Measurements from ENCODE around the gene PRR22. TPM values are rescaled to one million over a fixed set of nuclear protein-coding genes. Genes with fewer than 3 reads are reported as not detected.
A peak's percentile ranks its signal among the peaks of the same experiment; 100 is the strongest.

The PRR22 gene
- total and polyA plus RNA-seq, 9 of the 15 experiments (the other 6 are each of a cell fraction or from before 2014, with no cell fraction given) = 0.03 to 12.0 (median 2.0) TPM; not detected in 1

DNA sequence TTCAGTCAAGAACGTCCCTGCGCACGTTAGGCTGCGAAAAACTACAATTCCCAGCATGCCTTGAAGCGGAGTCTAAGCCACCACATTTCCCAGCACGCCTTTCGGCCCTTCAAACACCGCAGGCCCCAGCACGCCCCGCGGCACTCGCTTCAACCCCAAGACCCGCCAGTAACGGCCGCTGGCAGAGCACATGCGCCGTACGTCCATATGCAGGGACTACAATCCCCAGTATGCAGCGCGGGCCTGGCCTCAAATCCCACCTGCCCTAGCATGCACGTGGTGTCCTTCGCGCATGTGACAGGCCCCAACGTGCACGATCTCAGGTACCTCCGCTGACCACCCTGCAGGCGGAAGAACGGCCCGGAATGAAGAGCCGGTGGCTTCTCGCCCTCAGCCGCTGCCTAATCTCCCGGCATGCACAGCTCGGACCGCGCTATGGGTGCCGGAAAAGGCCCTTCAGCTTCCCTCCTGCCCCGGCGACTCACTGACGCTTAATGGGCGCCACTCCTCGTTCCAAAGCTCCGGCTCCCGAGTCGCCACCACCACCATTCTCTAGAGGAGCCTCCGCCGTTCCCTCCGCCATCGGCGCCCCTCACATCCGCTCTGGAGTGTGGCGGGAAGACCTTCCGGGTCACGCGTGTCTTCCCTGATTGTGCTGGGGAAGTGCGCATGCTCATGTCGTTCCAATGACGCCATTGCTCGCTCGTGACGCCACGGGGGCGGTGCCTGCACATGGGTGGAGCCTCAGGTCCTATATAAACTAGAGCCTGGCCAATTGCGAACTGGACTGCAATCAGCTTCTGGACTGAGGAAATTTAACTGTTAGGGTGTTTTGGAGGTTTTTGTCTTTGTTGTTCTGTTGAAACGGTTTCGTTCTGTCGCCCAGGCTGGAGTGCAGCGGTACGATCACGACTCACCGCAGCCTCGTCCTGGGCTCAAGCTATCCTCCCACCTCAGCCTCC lies 6.3 kb upstream of the PRR22 start, which contains the start of gene DUS3L (continued):
- TF ChIP-seq, protein P1, sequence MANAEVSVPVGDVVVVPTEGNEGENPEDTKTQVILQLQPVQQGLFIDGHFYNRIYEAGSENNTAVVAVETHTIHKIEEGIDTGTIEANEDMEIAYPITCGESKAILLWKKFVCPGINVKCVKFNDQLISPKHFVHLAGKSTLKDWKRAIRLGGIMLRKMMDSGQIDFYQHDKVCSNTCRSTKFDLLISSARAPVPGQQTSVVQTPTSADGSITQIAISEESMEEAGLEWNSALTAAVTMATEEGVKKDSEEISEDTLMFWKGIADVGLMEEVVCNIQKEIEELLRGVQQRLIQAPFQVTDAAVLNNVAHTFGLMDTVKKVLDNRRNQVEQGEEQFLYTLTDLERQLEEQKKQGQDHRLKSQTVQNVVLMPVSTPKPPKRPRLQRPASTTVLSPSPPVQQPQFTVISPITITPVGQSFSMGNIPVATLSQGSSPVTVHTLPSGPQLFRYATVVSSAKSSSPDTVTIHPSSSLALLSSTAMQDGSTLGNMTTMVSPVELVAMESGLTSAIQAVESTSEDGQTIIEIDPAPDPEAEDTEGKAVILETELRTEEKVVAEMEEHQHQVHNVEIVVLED (CRISPR knock-in tag; IDR thresholded peaks at IDR 0.05) = peak; percentile 15
- TF ChIP-seq, protein P2, sequence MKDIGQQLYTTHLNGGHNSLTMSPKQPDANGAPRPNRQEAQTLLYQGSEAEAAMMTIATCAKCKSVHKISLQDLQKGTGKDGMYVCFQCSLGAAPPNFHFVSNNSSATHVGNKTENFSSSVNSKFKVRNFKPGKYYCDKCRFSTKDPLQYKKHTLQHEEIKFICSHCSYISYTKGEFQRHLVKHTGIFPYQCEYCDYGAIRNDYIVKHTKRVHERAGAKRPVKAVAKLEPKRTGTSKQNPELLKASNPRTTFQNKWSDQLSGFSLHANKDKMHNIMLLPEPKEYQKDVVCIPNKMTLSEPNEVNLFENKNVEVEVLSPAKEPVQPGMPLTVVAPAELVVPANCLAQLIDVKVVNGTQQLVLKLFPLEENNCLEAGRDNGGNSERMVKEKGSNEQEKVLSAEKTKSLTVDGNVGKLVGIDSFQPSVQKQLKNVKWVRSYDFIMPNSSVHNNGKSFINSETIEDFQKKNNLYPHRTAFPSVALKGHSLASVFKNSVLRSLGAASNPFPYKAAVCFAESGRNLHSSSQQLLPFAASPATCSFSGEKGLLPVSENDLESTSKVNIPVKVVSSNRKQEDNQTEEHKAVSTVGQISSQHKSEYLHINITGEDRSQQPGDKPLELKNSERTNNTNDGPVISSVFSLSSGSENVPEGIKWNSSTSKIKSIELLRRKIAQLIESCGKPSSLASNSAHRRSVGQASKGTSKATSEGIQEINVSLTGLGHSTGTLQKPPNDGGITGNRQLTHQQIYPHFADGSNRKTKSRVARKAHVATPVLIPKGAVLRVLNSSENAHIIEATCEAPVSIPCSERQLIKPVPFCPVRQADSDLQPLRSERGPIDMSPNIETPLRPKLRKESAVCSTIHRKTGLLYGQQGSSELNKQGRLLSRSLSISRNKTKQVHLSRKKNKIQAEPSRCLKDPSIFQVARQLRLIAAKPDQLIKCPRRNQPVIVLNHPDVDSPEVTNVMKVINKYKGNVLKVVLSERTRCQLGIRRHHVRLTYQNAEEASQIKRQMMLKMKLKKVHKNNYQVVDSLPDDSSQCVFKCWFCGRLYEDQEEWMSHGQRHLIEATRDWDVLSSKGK (CRISPR knock-in tag; IDR thresholded peaks at IDR 0.05) = no peak
- TF ChIP-seq MAFF (IDR thresholded peaks at IDR 0.05; ENCODE audit: low read length) (no peak), ZSCAN32 (CRISPR knock-in tag; IDR thresholded peaks at IDR 0.05) (no peak), CBX2 (IDR thresholded peaks at IDR 0.05; ENCODE audit: insufficient read depth, low read length, poor library complexity, severe bottlenecking) (no peak), U2AF1 (optimal IDR thresholded peaks at IDR 0.05; ENCODE audit: low read depth, low read length) (no peak), ZNF764 (CRISPR knock-in tag; IDR thresholded peaks at IDR 0.05; ENCODE audit: low read depth) (no peak), BRCA1 (IDR thresholded peaks at IDR 0.05) (no peak), BRCA1 (CRISPR knock-in tag; IDR thresholded peaks at IDR 0.05) (no peak), MIER1 (IDR thresholded peaks at IDR 0.05; ENCODE audit: low read depth) (no peak), ADNP (tag; IDR thresholded peaks at IDR 0.05) (no peak)
- TF ChIP-seq, protein P3, sequence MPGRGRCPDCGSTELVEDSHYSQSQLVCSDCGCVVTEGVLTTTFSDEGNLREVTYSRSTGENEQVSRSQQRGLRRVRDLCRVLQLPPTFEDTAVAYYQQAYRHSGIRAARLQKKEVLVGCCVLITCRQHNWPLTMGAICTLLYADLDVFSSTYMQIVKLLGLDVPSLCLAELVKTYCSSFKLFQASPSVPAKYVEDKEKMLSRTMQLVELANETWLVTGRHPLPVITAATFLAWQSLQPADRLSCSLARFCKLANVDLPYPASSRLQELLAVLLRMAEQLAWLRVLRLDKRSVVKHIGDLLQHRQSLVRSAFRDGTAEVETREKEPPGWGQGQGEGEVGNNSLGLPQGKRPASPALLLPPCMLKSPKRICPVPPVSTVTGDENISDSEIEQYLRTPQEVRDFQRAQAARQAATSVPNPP (IDR thresholded peaks at IDR 0.05; ENCODE audit: borderline replicate concordance, insufficient read depth, insufficient read length) = no peak
- TF ChIP-seq, protein P4, sequence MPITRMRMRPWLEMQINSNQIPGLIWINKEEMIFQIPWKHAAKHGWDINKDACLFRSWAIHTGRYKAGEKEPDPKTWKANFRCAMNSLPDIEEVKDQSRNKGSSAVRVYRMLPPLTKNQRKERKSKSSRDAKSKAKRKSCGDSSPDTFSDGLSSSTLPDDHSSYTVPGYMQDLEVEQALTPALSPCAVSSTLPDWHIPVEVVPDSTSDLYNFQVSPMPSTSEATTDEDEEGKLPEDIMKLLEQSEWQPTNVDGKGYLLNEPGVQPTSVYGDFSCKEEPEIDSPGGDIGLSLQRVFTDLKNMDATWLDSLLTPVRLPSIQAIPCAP (CRISPR knock-in tag; IDR thresholded peaks at IDR 0.05; ENCODE audit: borderline replicate concordance) = no peak
- TF ChIP-seq, protein P5, sequence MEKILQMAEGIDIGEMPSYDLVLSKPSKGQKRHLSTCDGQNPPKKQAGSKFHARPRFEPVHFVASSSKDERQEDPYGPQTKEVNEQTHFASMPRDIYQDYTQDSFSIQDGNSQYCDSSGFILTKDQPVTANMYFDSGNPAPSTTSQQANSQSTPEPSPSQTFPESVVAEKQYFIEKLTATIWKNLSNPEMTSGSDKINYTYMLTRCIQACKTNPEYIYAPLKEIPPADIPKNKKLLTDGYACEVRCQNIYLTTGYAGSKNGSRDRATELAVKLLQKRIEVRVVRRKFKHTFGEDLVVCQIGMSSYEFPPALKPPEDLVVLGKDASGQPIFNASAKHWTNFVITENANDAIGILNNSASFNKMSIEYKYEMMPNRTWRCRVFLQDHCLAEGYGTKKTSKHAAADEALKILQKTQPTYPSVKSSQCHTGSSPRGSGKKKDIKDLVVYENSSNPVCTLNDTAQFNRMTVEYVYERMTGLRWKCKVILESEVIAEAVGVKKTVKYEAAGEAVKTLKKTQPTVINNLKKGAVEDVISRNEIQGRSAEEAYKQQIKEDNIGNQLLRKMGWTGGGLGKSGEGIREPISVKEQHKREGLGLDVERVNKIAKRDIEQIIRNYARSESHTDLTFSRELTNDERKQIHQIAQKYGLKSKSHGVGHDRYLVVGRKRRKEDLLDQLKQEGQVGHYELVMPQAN (IDR thresholded peaks at IDR 0.05; ENCODE audit: borderline replicate concordance) = peak; percentile 100
- TF ChIP-seq, protein P6, sequence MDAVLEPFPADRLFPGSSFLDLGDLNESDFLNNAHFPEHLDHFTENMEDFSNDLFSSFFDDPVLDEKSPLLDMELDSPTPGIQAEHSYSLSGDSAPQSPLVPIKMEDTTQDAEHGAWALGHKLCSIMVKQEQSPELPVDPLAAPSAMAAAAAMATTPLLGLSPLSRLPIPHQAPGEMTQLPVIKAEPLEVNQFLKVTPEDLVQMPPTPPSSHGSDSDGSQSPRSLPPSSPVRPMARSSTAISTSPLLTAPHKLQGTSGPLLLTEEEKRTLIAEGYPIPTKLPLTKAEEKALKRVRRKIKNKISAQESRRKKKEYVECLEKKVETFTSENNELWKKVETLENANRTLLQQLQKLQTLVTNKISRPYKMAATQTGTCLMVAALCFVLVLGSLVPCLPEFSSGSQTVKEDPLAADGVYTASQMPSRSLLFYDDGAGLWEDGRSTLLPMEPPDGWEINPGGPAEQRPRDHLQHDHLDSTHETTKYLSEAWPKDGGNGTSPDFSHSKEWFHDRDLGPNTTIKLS (IDR thresholded peaks at IDR 0.05; ENCODE audit: borderline replicate concordance, low read depth) = peak; percentile 93

All from K562 (cell line).